HepG2 (cell line): Measurements from ENCODE around the gene LGALS4.
"Not testable (repeated sequence)": the region's sequence is repeated elsewhere in the genome, so short reads cannot be mapped to it uniquely, and the experiment has no call there.

Experiments
- ARNT ChIP-seq: fragments of 450-650 bp; IDR thresholded peaks from 2 replicates; pipeline ENCODE4 v1.6.1; 2017
- GATAD2A ChIP-seq: IDR thresholded peaks from 2 replicates; pipeline ENCODE4 v1.6.1; 2016
- TF ChIP-seq, protein P1 (sequence below): sonication (generic); formaldehyde crosslinking; IDR thresholded peaks from 2 replicates; pipeline ENCODE4 v1.8.1; 2023; ENCODE audit warnings: mild to moderate bottlenecking, missing genetic modification reagents, borderline replicate concordance

DNA sequence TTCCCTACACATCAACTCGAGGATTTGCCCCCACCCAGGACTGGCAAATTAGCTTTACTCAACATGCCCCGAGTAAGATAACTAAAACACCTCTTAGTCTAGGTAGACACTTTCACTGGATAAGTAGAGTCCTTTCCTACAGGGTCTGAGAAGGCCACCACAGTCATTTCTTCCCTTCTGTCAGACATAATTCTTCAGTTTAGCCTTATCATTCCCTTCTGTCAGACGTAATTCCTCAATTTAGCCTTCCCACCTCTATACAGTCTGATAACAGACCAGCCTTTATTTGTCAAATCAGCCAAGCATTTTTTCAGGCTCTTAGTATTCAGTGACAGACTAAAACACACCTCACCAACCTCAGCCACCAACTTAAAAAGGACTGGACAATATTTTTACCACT is 59.0 kb downstream of the LGALS4 start:
- not testable (repeated sequence) for TF ChIP-seq GATAD2A (CRISPR knock-in tag); ARNT
- TF ChIP-seq, protein P1, sequence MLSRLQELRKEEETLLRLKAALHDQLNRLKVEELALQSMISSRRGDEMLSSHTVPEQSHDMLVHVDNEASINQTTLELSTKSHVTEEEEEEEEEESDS (CRISPR knock-in tag) = not testable (repeated sequence)
